GM12892 (cell line): Measurements from ENCODE around the gene TBCA. TPM values are rescaled to one million over a fixed set of nuclear protein-coding genes. Genes with fewer than 3 reads are reported as not detected.
A peak's percentile ranks its signal among the peaks of the same experiment; 100 is the strongest.

ENCODE experiments used
- DNase-seq: peaks from one replicate; pipeline ENCODE4 v3.0.0; 2011; ENCODE audit not compliant: insufficient read length
- FAIRE-seq: peaks from 2 replicates; lab custom pipeline; 2011; peaks lifted over from hg19 to GRCh38; lab: Jason Lieb, UNC
- POLR2A ChIP-seq: IDR thresholded peaks from 2 replicates; pipeline ENCODE4 v1.6.1; 2011; ENCODE audit warnings: low read depth, low read length, control low read depth
- POLR2AphosphoS5 ChIP-seq: IDR thresholded peaks from 2 replicates; pipeline ENCODE4 v1.6.1; 2011; ENCODE audit warnings: low read depth, low read length, control low read depth
- TAF1 ChIP-seq: IDR thresholded peaks from 2 replicates; pipeline ENCODE4 v1.6.1; 2011; ENCODE audit warnings: low read depth, mild to moderate bottlenecking, control low read depth, low read length, borderline replicate concordance
- polyA plus RNA-seq: library from polyadenylated mRNA; unstranded; fragments of >200 nt; gene quantifications from one replicate; pipeline ENCODE4 v1.2.1, GENCODE V29; 2012; ENCODE audit warnings: missing spikeins, inconsistent platforms; ENCODE audit not compliant: missing spikeins

The TBCA gene
- 256 TPM for polyA plus RNA-seq

- DNase-seq (peak; percentile 51), FAIRE-seq (peak; percentile 95)
- 0 out of 2 replicates have a peak, but pooled peaks have one; percentile 53 for TF ChIP-seq TAF1
- TF ChIP-seq POLR2A: peak; percentile 91; the same call in 1 of the 2 replicates
- peak; percentile 75 for TF ChIP-seq POLR2AphosphoS5
Measured at GRCh38 chr5:77775790-77776553, at the start of gene TBCA. Gene TBCA, minus strand, starts transcription at chr5:77776339. Its CDS starts 82 bp downstream, at chr5:77776257.

GRCh38 chr5:77824981-77825380, 48.8 kb upstream of the TBCA start:
- no peak for TF ChIP-seq POLR2A
- FAIRE-seq: no peak
- no peak for DNase-seq

GRCh38 chr5:77816686-77817085, 40.5 kb upstream of the TBCA start:
- TF ChIP-seq POLR2AphosphoS5 (no peak), TAF1 (no peak), POLR2A (no peak)
- DNase-seq: no peak
- no peak for FAIRE-seq

GRCh38 chr5:77812926-77813589, 36.9 kb upstream of the TBCA start:
- TF ChIP-seq POLR2A: no peak
- DNase-seq (no peak), FAIRE-seq (no peak)

- DNase-seq (no peak), FAIRE-seq (no peak)
- TF ChIP-seq POLR2A (no peak), POLR2AphosphoS5 (no peak), TAF1 (no peak)
Measured at GRCh38 chr5:77806213-77806843, 30.2 kb upstream of the TBCA start.

- FAIRE-seq: no peak
- DNase-seq: no peak
- TF ChIP-seq POLR2A: no peak
Measured at GRCh38 chr5:77798456-77798855, 22.3 kb upstream of the TBCA start.

GRCh38 chr5:77797136-77797535, 21.0 kb upstream of the TBCA start:
- no peak for TF ChIP-seq POLR2A
- no peak for TF ChIP-seq POLR2AphosphoS5
- TF ChIP-seq TAF1: no peak
- FAIRE-seq (no peak), DNase-seq (no peak)

GRCh38 chr5:77795846-77796245, 19.7 kb upstream of the TBCA start:
- FAIRE-seq: no peak
- DNase-seq: no peak
- TF ChIP-seq TAF1: no peak
- TF ChIP-seq POLR2A: no peak
- no peak for TF ChIP-seq POLR2AphosphoS5

GRCh38 chr5:77795268-77795667, 19.1 kb upstream of the TBCA start:
- no peak for DNase-seq
- no peak for FAIRE-seq
- TF ChIP-seq POLR2A (no peak), TAF1 (no peak), POLR2AphosphoS5 (no peak)

GRCh38 chr5:77791926-77792325, 15.8 kb upstream of the TBCA start:
- DNase-seq (no peak), FAIRE-seq (no peak)
- TF ChIP-seq POLR2AphosphoS5 (no peak), POLR2A (no peak), TAF1 (no peak)

- no peak for DNase-seq
- no peak for TF ChIP-seq POLR2A
- no peak for TF ChIP-seq POLR2AphosphoS5
- no peak for TF ChIP-seq TAF1
- no peak for FAIRE-seq
Measured at GRCh38 chr5:77791356-77791755, 15.2 kb upstream of the TBCA start.

GRCh38 chr5:77785229-77785628, 9.1 kb upstream of the TBCA start:
- TF ChIP-seq TAF1 (no peak), POLR2A (no peak), POLR2AphosphoS5 (no peak)
- no peak for FAIRE-seq

More at GRCh38 chr5:77785229-77785628, 9.1 kb upstream of the TBCA start:
- DNase-seq: no peak
